HG02973 (cell line): ENCODE data around the gene MAPKBP1.

Source experiments
- ATAC-seq: cut with Tn5 transposase; IDR thresholded peaks from one replicate; pipeline ENCODE4 v1.9.1; 2021; ENCODE audit warnings: moderate library complexity; ENCODE audit not compliant: unreplicated experiment

MAPKBP1 gene

DNA sequence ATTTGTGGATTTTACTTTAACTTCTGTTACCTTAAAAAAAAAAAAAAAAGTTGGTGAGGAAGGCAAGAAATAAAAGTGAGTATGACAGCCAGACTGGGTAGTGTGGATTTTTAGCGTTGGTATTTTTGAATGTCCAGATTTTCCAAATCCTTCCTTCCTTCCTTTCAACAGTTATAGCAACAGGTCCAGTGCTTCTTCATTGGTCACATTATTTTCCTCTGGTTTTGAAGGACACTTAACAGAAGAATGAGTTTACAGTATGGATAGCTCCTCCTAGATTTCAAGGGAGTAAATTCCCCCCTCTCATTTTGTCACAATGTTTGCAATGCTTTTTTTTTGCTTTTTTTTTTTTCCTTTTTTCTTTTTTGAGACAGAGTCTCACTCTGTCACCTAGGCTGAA is 6.4 kb downstream of the MAPKBP1 start:
- no peak for ATAC-seq

- no peak for ATAC-seq
Observed at GRCh38 chr15:41782371-41783282, 8.3 kb downstream of the MAPKBP1 start.

DNA sequence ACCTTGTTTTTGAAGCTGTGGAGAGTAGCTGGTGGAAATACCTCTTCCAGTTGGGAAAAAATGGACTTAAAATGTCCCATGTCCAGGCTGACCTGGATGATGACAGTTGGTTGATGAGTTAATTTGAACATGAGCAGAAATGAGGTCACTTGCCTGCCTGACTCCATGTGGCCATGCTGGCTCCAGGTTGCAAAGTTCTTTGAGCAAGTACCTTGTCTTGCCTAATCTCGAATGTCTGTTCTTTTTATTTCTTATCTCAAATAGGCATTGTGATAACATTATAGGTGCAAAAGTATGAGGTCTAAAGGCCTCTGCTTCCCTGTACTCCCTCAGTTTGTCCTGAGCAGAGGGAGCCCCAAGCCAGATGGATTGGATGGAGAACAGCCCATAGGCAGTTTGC is 9.0 kb downstream of the MAPKBP1 start:
- no peak for ATAC-seq

DNA sequence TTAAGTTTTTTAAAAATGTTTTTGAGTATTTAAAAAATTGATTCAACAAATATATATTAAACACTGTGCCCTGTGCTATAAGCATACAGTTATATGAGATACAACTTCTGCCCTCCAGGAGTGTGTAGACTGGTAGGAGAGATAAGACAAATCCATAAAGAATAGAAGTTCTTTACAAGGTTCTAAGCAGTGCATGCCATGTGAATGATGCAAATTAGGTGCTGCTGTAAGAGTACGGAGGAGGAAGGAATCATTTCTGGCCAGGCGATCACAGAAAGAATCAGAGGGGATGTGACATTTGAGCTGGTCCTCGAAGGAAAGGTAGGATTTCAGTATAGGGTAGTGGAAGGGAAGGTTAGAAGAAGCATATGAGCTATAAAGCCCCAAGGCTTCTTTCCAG is 14.0 kb downstream of the MAPKBP1 start:
- no peak for ATAC-seq

DNA sequence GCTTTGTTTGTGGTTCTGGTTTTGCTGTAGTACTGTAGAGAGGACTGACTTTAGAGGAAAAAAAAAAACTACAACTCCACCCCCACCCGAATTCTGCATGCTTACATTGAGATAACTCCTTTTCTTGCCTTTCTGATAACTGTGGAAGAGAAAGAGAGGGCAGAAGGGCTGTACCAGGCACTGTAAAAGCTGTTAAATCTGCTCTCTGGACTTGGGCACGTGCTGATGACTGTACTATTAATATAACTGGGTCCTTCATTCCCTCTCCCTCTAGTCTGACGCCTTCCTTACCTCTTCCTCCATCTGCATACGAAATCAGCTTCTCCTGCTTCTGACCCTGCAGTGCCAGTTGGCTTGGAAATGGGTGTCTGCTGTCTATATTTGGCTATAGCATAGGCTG is 15.0 kb downstream of the MAPKBP1 start:
- ATAC-seq = no peak

GRCh38 chr15:41789662-41790061 is 15.4 kb downstream of the MAPKBP1 start:
- no peak for ATAC-seq

- no peak for ATAC-seq
Observed at GRCh38 chr15:41790169-41790568, 15.9 kb downstream of the MAPKBP1 start.

GRCh38 chr15:41790756-41791546 is 16.7 kb downstream of the MAPKBP1 start:
- ATAC-seq = no peak

DNA sequence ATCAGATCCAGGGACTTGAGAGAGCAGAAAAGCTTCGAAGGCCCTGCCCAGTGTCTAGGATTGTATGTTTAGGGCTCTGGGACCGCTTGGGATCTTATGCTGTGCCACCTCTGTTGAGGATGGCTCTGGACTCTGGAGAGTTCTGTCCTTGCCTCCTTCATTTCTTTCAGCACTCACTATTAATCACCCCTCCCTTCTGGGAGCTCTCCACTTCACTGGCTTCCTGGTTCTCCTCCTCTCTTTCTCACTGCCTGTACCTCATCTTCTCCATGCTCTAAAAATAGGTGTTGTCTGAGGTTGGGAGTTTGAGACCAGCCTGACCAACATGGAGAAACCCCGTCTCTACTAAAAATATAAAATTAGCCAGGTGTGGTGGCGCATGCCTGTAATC is 17.3 kb downstream of the MAPKBP1 start:
- ATAC-seq = no peak

- ATAC-seq = no peak
Observed at GRCh38 chr15:41792000-41792637, 17.8 kb downstream of the MAPKBP1 start.

DNA sequence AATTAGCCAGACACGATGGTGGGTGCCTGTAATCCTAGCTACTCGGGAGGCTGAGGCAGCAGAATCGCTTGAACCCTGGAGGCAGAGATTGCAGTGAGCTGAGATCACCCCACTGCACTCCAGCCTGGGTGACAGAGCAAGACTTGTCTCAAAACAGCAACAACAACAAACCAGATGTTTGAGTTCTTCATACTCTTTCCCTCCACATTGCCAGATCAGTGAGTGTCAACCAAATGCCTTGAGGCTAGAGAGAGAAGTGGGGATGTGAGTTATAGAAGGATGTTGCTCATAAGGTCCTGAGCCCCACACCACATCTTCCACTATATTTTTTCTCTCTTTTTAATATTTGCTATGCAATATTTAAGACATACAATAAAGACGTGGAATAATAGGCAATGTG is 19.8 kb downstream of the MAPKBP1 start:
- ATAC-seq = no peak

GRCh38 chr15:41795996-41796856 is 21.9 kb downstream of the MAPKBP1 start:
- ATAC-seq = no peak

DNA sequence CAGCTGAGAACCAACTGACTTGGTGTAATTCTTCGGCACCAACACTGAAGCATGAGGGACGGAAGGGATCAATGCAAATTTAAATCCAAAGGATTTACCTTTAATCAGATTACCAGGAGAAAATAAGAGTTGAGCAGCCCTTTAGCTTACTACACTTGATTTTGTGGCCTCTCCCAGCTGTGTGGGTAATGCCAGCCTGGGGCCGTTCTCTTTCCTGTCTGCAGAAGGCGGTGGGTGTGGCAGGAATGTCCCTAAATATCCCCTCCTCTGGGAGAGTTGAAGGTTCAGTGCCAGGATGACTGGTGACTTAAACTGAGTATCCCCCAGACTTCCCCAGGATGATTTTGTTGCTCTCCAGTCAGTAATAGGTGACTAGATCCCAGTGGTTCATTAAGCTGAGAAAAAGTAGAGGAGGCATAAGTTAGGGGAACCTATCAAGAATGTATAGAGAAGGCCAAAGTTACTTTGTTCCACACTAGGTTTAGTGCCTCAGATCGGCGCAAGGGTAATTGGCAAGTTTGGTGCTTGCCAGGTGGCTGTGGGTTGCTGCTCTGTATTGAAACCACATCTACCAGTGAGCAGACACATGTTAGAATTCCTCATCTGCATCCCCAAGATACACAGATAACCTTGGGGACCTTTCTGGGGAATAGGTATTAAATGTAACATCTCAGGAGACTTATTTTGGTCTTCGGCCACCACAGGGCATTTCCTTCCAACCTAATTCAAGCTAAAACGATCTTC is 23.1 kb downstream of the MAPKBP1 start:
- no peak for ATAC-seq

GRCh38 chr15:41798607-41799487 is 24.6 kb downstream of the MAPKBP1 start:
- no peak for ATAC-seq

GRCh38 chr15:41799488-41799805 is 25.2 kb downstream of the MAPKBP1 start:
- no peak for ATAC-seq

DNA sequence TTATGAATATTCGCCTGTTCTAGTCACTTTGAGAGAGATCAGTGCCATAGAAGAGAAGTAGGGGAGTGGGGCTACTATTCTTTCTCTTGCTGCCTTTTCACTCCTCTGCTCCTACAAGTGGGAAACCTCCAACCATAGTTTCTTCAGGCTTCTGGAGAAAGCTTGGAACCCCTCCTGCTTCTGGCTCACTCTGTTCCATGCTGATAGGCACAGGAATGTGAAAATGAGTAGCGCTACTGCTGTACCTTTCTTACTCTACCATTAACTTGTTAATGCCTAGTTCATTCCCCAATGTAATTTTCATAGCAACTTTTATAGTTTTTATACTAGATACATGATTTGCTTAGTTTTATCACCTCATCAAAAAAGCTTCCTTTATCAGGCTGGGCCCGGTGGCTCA is 26.9 kb downstream of the MAPKBP1 start:
- ATAC-seq = no peak

DNA sequence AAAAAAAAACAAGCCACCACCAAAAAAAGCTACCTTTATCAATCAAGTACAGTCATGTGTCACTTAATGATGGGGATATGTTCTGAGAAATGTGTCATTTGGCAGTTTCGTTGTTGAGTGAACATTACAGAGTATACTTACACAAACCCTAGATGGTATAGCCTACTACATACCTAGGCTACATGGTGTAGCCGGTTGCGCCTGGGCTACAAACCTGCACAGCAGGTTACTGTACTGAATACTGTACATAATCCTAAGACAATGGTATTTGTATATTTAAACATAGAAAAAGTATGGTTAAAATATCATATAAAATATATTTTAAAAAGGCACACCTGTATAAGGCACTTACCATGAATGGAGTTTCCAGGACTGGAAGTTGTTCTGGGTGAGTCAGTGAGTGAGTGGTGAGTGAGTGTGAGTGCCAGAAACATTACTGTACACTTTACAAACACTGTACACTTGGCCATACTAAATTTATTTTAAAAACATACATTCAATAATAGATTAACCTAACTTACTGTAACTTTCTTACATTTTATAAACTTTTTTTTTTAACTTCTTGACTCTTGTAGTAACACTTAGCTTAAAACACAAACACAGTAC is 27.7 kb downstream of the MAPKBP1 start:
- no peak for ATAC-seq

DNA sequence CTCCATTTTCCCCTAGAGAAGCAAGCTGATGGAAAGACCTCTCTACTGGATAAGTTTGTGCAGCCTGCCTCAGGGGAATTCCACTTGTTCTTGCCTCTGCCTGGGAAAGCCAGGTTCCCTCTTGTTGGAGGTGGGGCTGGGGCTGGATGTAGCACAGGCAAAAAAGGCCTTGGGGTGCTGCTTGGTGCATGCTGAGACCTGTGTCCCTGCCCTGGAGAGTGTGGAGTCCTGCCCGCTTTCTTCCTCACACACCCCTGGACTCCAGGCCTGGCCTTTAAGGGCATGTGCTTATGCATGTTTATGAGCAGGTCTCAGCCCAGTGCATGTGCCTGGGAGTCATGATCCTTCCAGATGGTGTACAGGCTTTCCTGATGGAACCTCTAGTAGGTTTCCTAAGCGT is 30.1 kb downstream of the MAPKBP1 start:
- no peak for ATAC-seq
